Spleen (tissue), 7 donors: ENCODE results near the gene ELL3.
"Not testable (repeated sequence)": the region's sequence is repeated elsewhere in the genome, so short reads cannot be mapped to it uniquely, and the experiment has no call there.

ENCODE experiments used
- POLR2A ChIP-seq, 3 donors: fragments of 450-650 bp; IDR thresholded peaks; one replicate each; pipeline ENCODE4 v1.5.1; 2017; ENCODE audit warnings: antibody characterized with exemption in 3 of 3, mild to moderate bottlenecking in 1 of 3
- POLR2AphosphoS5 ChIP-seq, 3 donors: sonication (generic); formaldehyde crosslinking; IDR thresholded peaks; one replicate each; pipeline ENCODE4 v1.5.1; 2017; ENCODE audit warnings: antibody characterized with exemption in 3 of 3
- TF ChIP-seq, protein P1 (sequence below), 11 experiments: fragments of 200-600 bp in 7 of 11; fragments of 450-650 bp in 4 of 11; sonication (generic) in 4 of 11; IDR thresholded peaks in 8 of 11; conservative IDR thresholded peaks in 3 of 11; 1 replicate in 7 of 11; 2 replicates in 4 of 11; pipeline versions ENCODE4 v1.4.0 to v1.8.0; 2016 to 2021; ENCODE audit warnings: antibody characterized with exemption in 11 of 11, inconsistent platforms in 4 of 11, mild to moderate bottlenecking in 1 of 11
- donor health status: DM: no; HTN: no; CAD: no; lungs with moderate emphysema.
- donor health status: DM: no; HTN: no; CAD: no.
- donor health status: DM: no; HTN: no; CAD: no.

DNA sequence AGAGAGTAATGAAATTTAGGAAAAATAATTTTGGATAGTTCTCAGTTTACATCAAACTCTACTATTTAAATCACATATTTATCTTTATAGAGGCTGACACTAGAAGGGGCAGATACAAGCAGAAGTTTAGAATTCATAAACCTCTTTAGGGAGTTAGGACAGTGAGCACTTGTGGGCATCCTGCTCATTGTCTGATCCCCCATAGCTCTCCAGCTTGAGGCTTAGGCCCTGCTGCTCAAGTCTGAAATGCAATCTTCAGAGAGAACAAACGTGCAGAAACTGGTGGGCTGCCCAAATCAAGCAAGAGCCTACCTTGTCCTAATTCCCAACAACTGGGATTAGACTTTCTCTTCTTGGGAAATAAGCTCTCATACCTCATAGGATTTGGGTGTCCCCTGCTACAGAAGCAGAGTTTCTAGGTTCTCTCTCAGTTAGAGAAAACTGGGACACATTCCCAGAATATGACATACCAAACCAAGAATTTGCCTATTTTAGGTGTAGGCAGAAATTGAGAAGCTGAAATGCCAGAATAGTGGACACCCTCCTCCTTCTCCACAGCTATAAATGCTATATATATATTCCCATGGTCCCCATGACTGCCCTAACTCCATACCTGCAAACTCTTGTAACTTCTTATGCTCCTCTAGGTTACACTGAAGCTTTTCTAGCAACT lies 48.6 kb downstream of the ELL3 start:
- TF ChIP-seq, protein P1, sequence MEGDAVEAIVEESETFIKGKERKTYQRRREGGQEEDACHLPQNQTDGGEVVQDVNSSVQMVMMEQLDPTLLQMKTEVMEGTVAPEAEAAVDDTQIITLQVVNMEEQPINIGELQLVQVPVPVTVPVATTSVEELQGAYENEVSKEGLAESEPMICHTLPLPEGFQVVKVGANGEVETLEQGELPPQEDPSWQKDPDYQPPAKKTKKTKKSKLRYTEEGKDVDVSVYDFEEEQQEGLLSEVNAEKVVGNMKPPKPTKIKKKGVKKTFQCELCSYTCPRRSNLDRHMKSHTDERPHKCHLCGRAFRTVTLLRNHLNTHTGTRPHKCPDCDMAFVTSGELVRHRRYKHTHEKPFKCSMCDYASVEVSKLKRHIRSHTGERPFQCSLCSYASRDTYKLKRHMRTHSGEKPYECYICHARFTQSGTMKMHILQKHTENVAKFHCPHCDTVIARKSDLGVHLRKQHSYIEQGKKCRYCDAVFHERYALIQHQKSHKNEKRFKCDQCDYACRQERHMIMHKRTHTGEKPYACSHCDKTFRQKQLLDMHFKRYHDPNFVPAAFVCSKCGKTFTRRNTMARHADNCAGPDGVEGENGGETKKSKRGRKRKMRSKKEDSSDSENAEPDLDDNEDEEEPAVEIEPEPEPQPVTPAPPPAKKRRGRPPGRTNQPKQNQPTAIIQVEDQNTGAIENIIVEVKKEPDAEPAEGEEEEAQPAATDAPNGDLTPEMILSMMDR (IDR thresholded peaks at IDR 0.05 in 8 of 11, conservative IDR thresholded peaks at IDR 0.05 in 3 of 11), result not testable (repeated sequence)
- TF ChIP-seq POLR2A, POLR2AphosphoS5 (IDR thresholded peaks at IDR 0.05): not testable (repeated sequence)
